HCT116 (cell line): Measurements from ENCODE around the gene SLC24A1. TPM values are rescaled to one million over a fixed set of nuclear protein-coding genes. Genes with fewer than 3 reads are reported as not detected.

Source experiments
- ATAC-seq: fragments of 200-7000 bp; cut with Tn5 transposase; 2 replicates; pipeline ENCODE4 v1.9.1; 2020; ENCODE audit warnings: mild to moderate bottlenecking, moderate library complexity
- BruUV-seq: library from RNA; stranded (reverse); fragments of 400-500 nt; replicated peaks from 2 replicates; lab custom pipeline; 2021; lab: Mats Ljungman, UMichigan
- CTCF ChIA-PET: fragments of 300-600 bp; sonication (Branson Sonifier 250); formaldehyde crosslinking; loops from one replicate; lab custom pipeline; 2021; ENCODE audit warnings: antibody characterized with exemption; lab: Charles Lee
- POLR2A ChIA-PET: fragments of 300-600, 350-600 bp; sonication (Branson Sonifier 250); formaldehyde crosslinking; loops from one replicate; lab custom pipeline; 2021; ENCODE audit warnings: antibody characterized with exemption; lab: Charles Lee
- RAD21 ChIA-PET, 2 experiments: fragments of 300-600 bp; sonication (Branson Sonifier 250); formaldehyde crosslinking; loops; one replicate each; lab custom pipeline; 2023; ENCODE audit warnings: low total read pairs in 2 of 2; ENCODE audit not compliant: uncharacterized antibody in 2 of 2, unreplicated experiment in 2 of 2, low non-redundant PET in 1 of 2; lab: Charles Lee
- DNase-seq: peaks from one replicate; pipeline ENCODE4 v3.0.0-alpha.2; 2010; ENCODE audit warnings: low read depth, low spot score
- H2AFZ ChIP-seq: fragments of 200-600 bp; shearing (Covaris generic), sonication (generic); 2 replicates; pipeline ENCODE4 v1.6.1; 2017; ENCODE audit warnings: low read depth, mixed run types, mixed read lengths, antibody characterized with exemption, low read length; ENCODE audit not compliant: poor library complexity, severe bottlenecking
- H3K27ac ChIP-seq: 2 replicates; pipeline ENCODE4 v1.5.1; 2012; ENCODE audit warnings: low read depth, low read length
- H3K27me3 ChIP-seq: fragments of 200-600 bp; sonication (generic); 2 replicates; pipeline ENCODE4 v1.6.1; 2016; ENCODE audit warnings: mixed run types, low read length, mixed read lengths; ENCODE audit not compliant: insufficient read depth
- H3K36me3 ChIP-seq, 2 experiments: fragments of 200-500 bp in 1 of 2; fragments of 200-600 bp in 1 of 2; sonication (Bioruptor generic) in 1 of 2; sonication (generic) in 1 of 2; 2 replicates each; pipeline versions ENCODE4 v1.5.1 to v1.6.1; 2014 to 2016; ENCODE audit warnings: low read length in 2 of 2, inconsistent platforms in 1 of 2, mixed read lengths in 1 of 2, mixed run types in 1 of 2; ENCODE audit not compliant: insufficient read depth in 2 of 2, control insufficient read depth in 1 of 2
- H3K4me1 ChIP-seq, 2 experiments: fragments of 200-600 bp in 1 of 2; sonication (generic) in 1 of 2; 2 replicates each; pipeline versions ENCODE4 v1.5.1 to v1.6.1; 2012 to 2017; ENCODE audit warnings: low read length in 2 of 2, inconsistent platforms in 1 of 2, mild to moderate bottlenecking in 1 of 2, mixed read lengths in 1 of 2, mixed run types in 1 of 2, moderate library complexity in 1 of 2; ENCODE audit not compliant: insufficient read depth in 2 of 2, control insufficient read depth in 1 of 2
- H3K4me2 ChIP-seq: fragments of 200-600 bp; sonication (generic); 2 replicates; pipeline ENCODE4 v1.6.1; 2017; ENCODE audit warnings: mixed run types, low read length, mixed read lengths
- H3K4me3 ChIP-seq, 2 experiments: fragments of 200-600 bp in 1 of 2; sonication (generic) in 1 of 2; replicated peaks in 1 of 2; 2 replicates each; pipeline ENCODE4 v1.5.1; 2011 to 2016; ENCODE audit warnings: low read length in 2 of 2, control low read depth in 1 of 2, low read depth in 1 of 2, mild to moderate bottlenecking in 1 of 2, mixed read lengths in 1 of 2, mixed run types in 1 of 2
- H3K79me2 ChIP-seq: fragments of 200-600 bp; sonication (generic); 2 replicates; pipeline ENCODE4 v1.6.1; 2017; ENCODE audit warnings: mild to moderate bottlenecking, mixed run types, low read length, moderate library complexity, mixed read lengths; ENCODE audit not compliant: insufficient read depth
- H3K9ac ChIP-seq: fragments of 200-600 bp; sonication (generic); 2 replicates; pipeline ENCODE4 v1.6.1; 2016; ENCODE audit warnings: low read length, mixed read lengths
- H3K9me2 ChIP-seq: fragments of 200-600 bp; sonication (generic), shearing (Covaris generic); 2 replicates; pipeline ENCODE4 v1.6.1; 2017; ENCODE audit warnings: mixed run types, mild to moderate bottlenecking, moderate library complexity; ENCODE audit not compliant: insufficient read depth
- H3K9me3 ChIP-seq, 2 experiments: fragments of 200-500 bp in 1 of 2; fragments of 200-600 bp in 1 of 2; sonication (Bioruptor generic) in 1 of 2; sonication (generic) in 1 of 2; 2 replicates each; pipeline ENCODE4 v1.6.1; 2014 to 2017; ENCODE audit warnings: low read length in 2 of 2, mixed read lengths in 2 of 2, inconsistent platforms in 1 of 2, low read depth in 1 of 2, mild to moderate bottlenecking in 1 of 2, mixed run types in 1 of 2, moderate library complexity in 1 of 2; ENCODE audit not compliant: control insufficient read depth in 1 of 2, insufficient read depth in 1 of 2
- H4K20me1 ChIP-seq: fragments of 200-600 bp; sonication (generic), shearing (Covaris generic); 2 replicates; pipeline ENCODE4 v1.6.1; 2017; ENCODE audit warnings: mixed run types, mild to moderate bottlenecking, moderate library complexity; ENCODE audit not compliant: insufficient read depth
- EZH2phosphoT487 ChIP-seq: fragments of 200-600 bp; IDR thresholded peaks from 2 replicates; pipeline ENCODE4 v1.6.1; 2018; ENCODE audit warnings: antibody characterized with exemption, borderline replicate concordance
- FOSL1 ChIP-seq: IDR thresholded peaks from 2 replicates; pipeline ENCODE4 v1.6.1; 2012; ENCODE audit warnings: low read depth
- POLR2AphosphoS5 ChIP-seq: IDR thresholded peaks from 2 replicates; pipeline ENCODE4 v1.6.1; 2011; ENCODE audit warnings: mild to moderate bottlenecking, low read depth, low read length, moderate library complexity
- REST ChIP-seq: IDR thresholded peaks from 2 replicates; pipeline ENCODE4 v1.6.1; 2012; ENCODE audit warnings: low read depth
- SP1 ChIP-seq: IDR thresholded peaks from 2 replicates; pipeline ENCODE4 v1.6.1; 2012; ENCODE audit warnings: low read depth
- YY1 ChIP-seq: IDR thresholded peaks from 2 replicates; pipeline ENCODE4 v1.6.1; 2011; ENCODE audit warnings: low read length, low read depth, moderate library complexity, mild to moderate bottlenecking; ENCODE audit not compliant: insufficient replicate concordance; ENCODE audit errors: extremely low read depth
- ZBTB33 ChIP-seq: IDR thresholded peaks from 2 replicates; pipeline ENCODE4 v1.6.1; 2011; ENCODE audit warnings: mild to moderate bottlenecking, low read length, moderate library complexity; ENCODE audit not compliant: insufficient replicate concordance; ENCODE audit errors: extremely low read depth
- intact Hi-C: fragments of 100-400 bp; cut with micrococcal nuclease; formaldehyde crosslinking; loops from 2 replicates; pipeline ENCODE4 v1.10.0; 2022
- total RNA-seq: library from RNA; stranded (reverse); gene quantifications from one replicate; pipeline ENCODE4 v1.2.1, GENCODE V29; 2021; ENCODE audit not compliant: unreplicated experiment

SLC24A1 gene
- total RNA-seq, 1 experiment from 2014 or later: 15.9 TPM

GRCh38 chr15:65644282-65644681 lies 22.5 kb downstream of the SLC24A1 start (continued):
- no peak for TF ChIP-seq REST
- TF ChIP-seq, all 23 proteins: peak for 0

- intact Hi-C loops: no loop called here
- ATAC-seq (no peak), DNase-seq (no peak)
- no TSS peak for BruUV-seq
- H3K9ac ChIP-seq: no peak overlapping the region
- no peak overlapping the region for H3K4me3 ChIP-seq
- no peaks in the 10 kb centered on the region for H3K9me2 ChIP-seq
- no peaks in the 10 kb centered on the region for H3K79me2 ChIP-seq
- POLR2A ChIA-PET: no interaction called here
- H3K4me2 ChIP-seq: no peak overlapping the region
- H3K36me3 ChIP-seq: no peaks in the 10 kb centered on the region
- CTCF ChIA-PET: no interaction called here
- H3K4me1 ChIP-seq: 0 out of 4 replicates have a peak, but pooled peaks cover 0 to 3% of the 10 kb centered on the region in 2 experiments
- RAD21 ChIA-PET: no interaction called here
- H3K27ac ChIP-seq: no peak overlapping the region
- TF ChIP-seq SP1: no peak
- TF ChIP-seq REST: no peak
- no peak for TF ChIP-seq YY1
- TF ChIP-seq ZBTB33: no peak
- TF ChIP-seq POLR2AphosphoS5: no peak
- TF ChIP-seq FOSL1: no peak
- no peak for TF ChIP-seq EZH2phosphoT487
- no peaks in the 10 kb centered on the region for H3K9me3 ChIP-seq
- no peaks in the 10 kb centered on the region for H3K27me3 ChIP-seq
- no peak overlapping the region for H2AFZ ChIP-seq
- no peaks in the 10 kb centered on the region for H4K20me1 ChIP-seq
Observed at GRCh38 chr15:65645392-65645791, 23.7 kb downstream of the SLC24A1 start.
